Activated CD4-positive, alpha-beta memory T cell treated with anti-CD3 and anti-CD28 coated beads, Interleukin-2, amount 10 ng/mL, durations not matched to agents 7 days and 5 days (primary cell): ENCODE results near the gene GNRH2. TPM values are rescaled to one million over a fixed set of nuclear protein-coding genes. Genes with fewer than 3 reads are reported as not detected.
"Not testable (repeated sequence)": the region's sequence is repeated elsewhere in the genome, so short reads cannot be mapped to it uniquely, and the experiment has no call there.

Source experiments
- CTCF ChIA-PET: fragments of 350-600 bp; sonication (Branson Sonifier 250); formaldehyde crosslinking; loops from one replicate; lab custom pipeline; 2021; ENCODE audit warnings: antibody characterized with exemption, inconsistent platforms; lab: Charles Lee
- POLR2A ChIA-PET: fragments of 350-600 bp; sonication (Branson Sonifier 250); formaldehyde crosslinking; loops from one replicate; lab custom pipeline; 2021; ENCODE audit warnings: antibody characterized with exemption; lab: Charles Lee
- DNase-seq: peaks from one replicate; pipeline ENCODE4 v3.0.0-alpha.2; 2020
- H3K27ac Mint-ChIP-seq: one replicate; pipeline ENCODE4 v1.8.0; 2021; ENCODE audit warnings: mild to moderate bottlenecking, mixed read lengths
- H3K27me3 Mint-ChIP-seq: one replicate; pipeline ENCODE4 v1.8.0; 2021; ENCODE audit warnings: mixed read lengths
- H3K36me3 Mint-ChIP-seq: one replicate; pipeline ENCODE4 v1.8.0; 2021; ENCODE audit warnings: low read depth, mixed read lengths
- H3K4me1 Mint-ChIP-seq: one replicate; pipeline ENCODE4 v1.8.0; 2021; ENCODE audit warnings: mixed read lengths
- H3K4me3 Mint-ChIP-seq: one replicate; pipeline ENCODE4 v1.8.0; 2021; ENCODE audit warnings: mild to moderate bottlenecking, mixed read lengths
- H3K9me3 Mint-ChIP-seq: one replicate; pipeline ENCODE4 v1.8.0; 2021; ENCODE audit warnings: mixed read lengths
- total RNA-seq, 2 experiments: library from RNA; stranded (reverse); gene quantifications; one replicate each; pipeline ENCODE4 v1.2.3, GENCODE V29; 2021

GNRH2 gene
- total RNA-seq: 1 to 10 TPM; 2.3 to 3.0 TPM

- no peak for DNase-seq
- Mint-ChIP-seq H3K27me3 (no peaks in the 10 kb centered on the region), H3K4me1 (peaks cover 41% of the 10 kb centered on the region), H3K9me3 (no peaks in the 10 kb centered on the region), H3K4me3 (no peak within 1 kb of the TSS), H3K27ac (peak within 1 kb of the TSS; percentile 14), H3K36me3 (peaks cover 40% of the 10 kb centered on the region)
- ChIA-PET POLR2A (interaction anchor here (1.7 kb wide), 1 partner anchor 13 kb away, joined by 6 read pairs; no protein-coding TSS in a partner anchor), CTCF (interaction anchor here (2.2 kb wide), 1 partner anchor 10 kb away, joined by 7 read pairs; no protein-coding TSS in a partner anchor)
Measured at GRCh38 chr20:3043322-3043721, at the start of gene GNRH2. TSS of gene GNRH2 (plus strand) at chr20:3043622. CDS start at chr20:3044415, 793 bp downstream.

- Mint-ChIP-seq H3K4me1 (peaks cover 1% of the 10 kb centered on the region), H3K27ac (no peak overlapping the region), H3K27me3 (no peaks in the 10 kb centered on the region), H3K9me3 (no peaks in the 10 kb centered on the region), H3K36me3 (peaks cover 38% of the 10 kb centered on the region), H3K4me3 (no peak overlapping the region)
- DNase-seq: no peak
- CTCF ChIA-PET: interaction anchor here (1.2 to 1.4 kb wide), 2 partner anchors 14 to 20 kb away, joined by 3 to 7 read pairs; no protein-coding TSS in a partner anchor
- POLR2A ChIA-PET: interaction anchor here (2.1 kb wide), 1 partner anchor 10 kb away, joined by 9 read pairs; no protein-coding TSS in a partner anchor
Measured at GRCh38 chr20:2995796-2996195, 47.6 kb upstream of the GNRH2 start.

GRCh38 chr20:2998728-2999127 is 44.7 kb upstream of the GNRH2 start:
- Mint-ChIP-seq H3K4me1 (no peaks in the 10 kb centered on the region), H3K36me3 (peaks cover 24% of the 10 kb centered on the region), H3K9me3 (no peaks in the 10 kb centered on the region), H3K4me3 (no peak overlapping the region), H3K27ac (no peak overlapping the region), H3K27me3 (no peaks in the 10 kb centered on the region)
- no peak for DNase-seq
- CTCF ChIA-PET: no interaction called here
- POLR2A ChIA-PET: no interaction called here

GRCh38 chr20:3000852-3001523 is 42.4 kb upstream of the GNRH2 start:
- Mint-ChIP-seq H3K27me3 (no peaks in the 10 kb centered on the region), H3K4me1 (no peaks in the 10 kb centered on the region), H3K4me3 (no peak overlapping the region), H3K27ac (no peak overlapping the region), H3K36me3 (peaks cover 22% of the 10 kb centered on the region), H3K9me3 (no peaks in the 10 kb centered on the region)
- ChIA-PET POLR2A (interaction anchor here (0.9 kb wide), 1 partner anchor 11 kb away, joined by 3 read pairs; no protein-coding TSS in a partner anchor), CTCF (interaction anchor here (1.2 kb wide), 1 partner anchor 17 kb away, joined by 4 read pairs; no protein-coding TSS in a partner anchor)
- DNase-seq: no peak

- H3K27ac Mint-ChIP-seq: no peak overlapping the region
- no peak overlapping the region for H3K4me3 Mint-ChIP-seq
- ChIA-PET CTCF (no interaction called here), POLR2A (no interaction called here)
- no peaks in the 10 kb centered on the region for H3K9me3 Mint-ChIP-seq
- DNase-seq: no peak
- peaks cover 29% of the 10 kb centered on the region for H3K36me3 Mint-ChIP-seq
- no peaks in the 10 kb centered on the region for H3K27me3 Mint-ChIP-seq
- peaks cover 5% of the 10 kb centered on the region for H3K4me1 Mint-ChIP-seq
Measured at GRCh38 chr20:3003416-3003815, 40.0 kb upstream of the GNRH2 start.

GRCh38 chr20:3010985-3011723 is 32.3 kb upstream of the GNRH2 start:
- Mint-ChIP-seq H3K27ac (peak overlapping the region; percentile 71), H3K9me3 (no peaks in the 10 kb centered on the region), H3K27me3 (no peaks in the 10 kb centered on the region), H3K4me1 (peaks cover 59% of the 10 kb centered on the region), H3K36me3 (peaks cover 45% of the 10 kb centered on the region), H3K4me3 (no peak overlapping the region)
- POLR2A ChIA-PET: interaction anchor here (0.9 to 1.5 kb wide), 4 partner anchors 10 to 27 kb away, joined by 3 to 4 read pairs (median 4); no protein-coding TSS in a partner anchor
- CTCF ChIA-PET: interaction anchor here (1.9 kb wide), 1 partner anchor 98 kb away, joined by 11 read pairs; no protein-coding TSS in a partner anchor
- no peak for DNase-seq

GRCh38 chr20:3011752-3012151 is 31.7 kb upstream of the GNRH2 start:
- peak; percentile 32 for DNase-seq
- ChIA-PET CTCF (interaction anchor here (1.9 kb wide), 1 partner anchor 98 kb away, joined by 11 read pairs; no protein-coding TSS in a partner anchor), POLR2A (interaction anchor here (0.8 to 1.5 kb wide), 5 partner anchors 11 to 42 kb away, joined by 3 to 4 read pairs (median 4); no protein-coding TSS in a partner anchor)
- H3K36me3 Mint-ChIP-seq: peaks cover 51% of the 10 kb centered on the region
- peaks cover 61% of the 10 kb centered on the region for H3K4me1 Mint-ChIP-seq
- H3K27ac Mint-ChIP-seq: peak overlapping the region; percentile 71
- H3K27me3 Mint-ChIP-seq: no peaks in the 10 kb centered on the region
- no peaks in the 10 kb centered on the region for H3K9me3 Mint-ChIP-seq
- no peak overlapping the region for H3K4me3 Mint-ChIP-seq

- Mint-ChIP-seq H3K4me1 (peaks cover 58% of the 10 kb centered on the region), H3K27me3 (no peaks in the 10 kb centered on the region), H3K36me3 (peaks cover 50% of the 10 kb centered on the region), H3K27ac (no peak overlapping the region), H3K4me3 (no peak overlapping the region), H3K9me3 (no peaks in the 10 kb centered on the region)
- ChIA-PET CTCF (no interaction called here), POLR2A (interaction anchor here (0.9 kb wide), 1 partner anchor 24 kb away, joined by 3 read pairs; no protein-coding TSS in a partner anchor)
- no peak for DNase-seq
Measured at GRCh38 chr20:3013771-3014170, 29.7 kb upstream of the GNRH2 start.

- CTCF ChIA-PET: no interaction called here
- Mint-ChIP-seq H3K27me3 (no peaks in the 10 kb centered on the region), H3K4me3 (no peak overlapping the region), H3K4me1 (peaks cover 54% of the 10 kb centered on the region), H3K9me3 (no peaks in the 10 kb centered on the region), H3K27ac (peak overlapping the region; percentile 72), H3K36me3 (peaks cover 45% of the 10 kb centered on the region)
- POLR2A ChIA-PET: interaction anchor here (0.9 to 1.6 kb wide), 2 partner anchors 24 to 31 kb away, joined by 3 to 5 read pairs; no protein-coding TSS in a partner anchor
- DNase-seq: no peak
Measured at GRCh38 chr20:3014179-3014578, 29.2 kb upstream of the GNRH2 start.

GRCh38 chr20:3014662-3015061 is 28.8 kb upstream of the GNRH2 start:
- POLR2A ChIA-PET: interaction anchor here (1.6 kb wide), 1 partner anchor 31 kb away, joined by 5 read pairs; no protein-coding TSS in a partner anchor
- H3K27me3 Mint-ChIP-seq: no peaks in the 10 kb centered on the region
- H3K9me3 Mint-ChIP-seq: no peaks in the 10 kb centered on the region
- H3K4me1 Mint-ChIP-seq: peaks cover 50% of the 10 kb centered on the region
- peak overlapping the region; percentile 72 for H3K27ac Mint-ChIP-seq
- peak; percentile 28 for DNase-seq
- H3K4me3 Mint-ChIP-seq: no peak overlapping the region
- peaks cover 41% of the 10 kb centered on the region for H3K36me3 Mint-ChIP-seq
- CTCF ChIA-PET: interaction anchor here (1.2 kb wide), 1 partner anchor 19 kb away, joined by 3 read pairs; no protein-coding TSS in a partner anchor

GRCh38 chr20:3015302-3015701 is 28.1 kb upstream of the GNRH2 start:
- CTCF ChIA-PET: interaction anchor here (1.2 kb wide), 1 partner anchor 19 kb away, joined by 3 read pairs; no protein-coding TSS in a partner anchor
- not testable (repeated sequence) for H3K4me3 Mint-ChIP-seq, H3K9me3 Mint-ChIP-seq, H3K27me3 Mint-ChIP-seq, DNase-seq
- POLR2A ChIA-PET: interaction anchor here (1.6 kb wide), 1 partner anchor 32 kb away, joined by 5 read pairs; no protein-coding TSS in a partner anchor
- H3K27ac Mint-ChIP-seq: peak overlapping the region; percentile 72
- peaks cover 39% of the 10 kb centered on the region for H3K36me3 Mint-ChIP-seq
- H3K4me1 Mint-ChIP-seq: peaks cover 47% of the 10 kb centered on the region

GRCh38 chr20:3021327-3021726 is 22.1 kb upstream of the GNRH2 start:
- H3K4me1 Mint-ChIP-seq: peaks cover 4% of the 10 kb centered on the region
- no peak overlapping the region for H3K27ac Mint-ChIP-seq
- no peak overlapping the region for H3K4me3 Mint-ChIP-seq
- H3K36me3 Mint-ChIP-seq: peaks cover 60% of the 10 kb centered on the region
- POLR2A ChIA-PET: no interaction called here
- no peaks in the 10 kb centered on the region for H3K9me3 Mint-ChIP-seq
- no peak for DNase-seq
- no peaks in the 10 kb centered on the region for H3K27me3 Mint-ChIP-seq
- CTCF ChIA-PET: interaction anchor here (0.6 kb wide), 1 partner anchor 32 kb away, joined by 3 read pairs; no protein-coding TSS in a partner anchor
